A549 (cell line): ENCODE measurements around the gene KANSL1. TPM values are rescaled to one million over a fixed set of nuclear protein-coding genes. Genes with fewer than 3 reads are reported as not detected.

Experiments used
- ATAC-seq, 2 experiments: fragments of 200-7000 bp in 1 of 2; fragments of >200 bp in 1 of 2; cut with Nextera tagmentation in 1 of 2; cut with Tn5 transposase in 1 of 2; 3 replicates each; pipeline versions ENCODE4 v1.8.0 to v1.9.1; 2018 to 2020; ENCODE audit warnings: mild to moderate bottlenecking in 1 of 2, moderate library complexity in 1 of 2
- CTCF ChIA-PET: fragments of 300-600 bp; sonication (Branson Sonifier 250); formaldehyde crosslinking; extraction: SDS; loops from one replicate; lab custom pipeline; 2021; ENCODE audit warnings: antibody characterized with exemption, inconsistent platforms; lab: Yijun Ruan, JAX
- POLR2A ChIA-PET: fragments of 350-600 bp; formaldehyde crosslinking; extraction: SDS; loops from one replicate; lab custom pipeline; 2021; ENCODE audit warnings: antibody characterized with exemption, inconsistent platforms; lab: Yijun Ruan, JAX
- DNase-seq, 2 experiments: peaks; one replicate each; pipeline versions ENCODE4 v3.0.0 to v3.0.0-alpha.2; 2011 to 2016; ENCODE audit warnings: low read depth in 1 of 2, low spot score in 1 of 2
- FAIRE-seq: peaks from 2 replicates; lab custom pipeline; 2011; peaks lifted over from hg19 to GRCh38; lab: Jason Lieb, UNC
- H3K27ac ChIP-seq, 2 experiments: fragments of >200 bp; sonication (Bioruptor Twin); formaldehyde crosslinking; 3 replicates each; pipeline ENCODE4 v1.5.1; 2016 to 2017
- H3K4me1 ChIP-seq: fragments of >200 bp; sonication (Bioruptor Twin); formaldehyde crosslinking; 3 replicates; pipeline ENCODE4 v1.6.1; 2016
- H3K4me2 ChIP-seq: fragments of >200 bp; sonication (Bioruptor Twin); formaldehyde crosslinking; 3 replicates; pipeline ENCODE4 v1.6.1; 2016
- H3K4me3 ChIP-seq: fragments of >200 bp; sonication (Bioruptor Twin); formaldehyde crosslinking; 3 replicates; pipeline ENCODE4 v1.5.1; 2016
- H3K9me3 ChIP-seq: fragments of >200 bp; sonication (Bioruptor Twin); formaldehyde crosslinking; 3 replicates; pipeline ENCODE4 v1.6.1; 2016
- BHLHE40 ChIP-seq: IDR thresholded peaks from 2 replicates; pipeline ENCODE4 v1.6.1; 2012; ENCODE audit warnings: low read depth, low read length, inconsistent platforms
- CBX2 ChIP-seq: fragments of 200-600 bp; sonication (generic); IDR thresholded peaks from 2 replicates; pipeline ENCODE4 v1.6.1; 2016; ENCODE audit warnings: low read depth, mild to moderate bottlenecking, borderline replicate concordance
- CHD4 ChIP-seq: fragments of 200-600 bp; sonication (generic); IDR thresholded peaks from 2 replicates; pipeline ENCODE4 v1.6.1; 2016; ENCODE audit warnings: antibody characterized with exemption, mild to moderate bottlenecking, borderline replicate concordance
- EHF ChIP-seq: fragments of 250-450 bp; sonication (Bioruptor Pico); IDR thresholded peaks from 2 replicates; pipeline ENCODE4 v1.5.0; 2020; ENCODE audit warnings: mild to moderate bottlenecking
- ESRRA ChIP-seq: fragments of 150-350 bp; IDR thresholded peaks from 2 replicates; pipeline ENCODE4 v1.6.1; 2014; ENCODE audit warnings: mild to moderate bottlenecking, low read length, borderline replicate concordance
- FOXS1 ChIP-seq: fragments of 250-450 bp; sonication (Bioruptor Pico); IDR thresholded peaks from 2 replicates; pipeline ENCODE4 v1.5.0; 2020; ENCODE audit warnings: mild to moderate bottlenecking, moderate library complexity
- GATA3 ChIP-seq: IDR thresholded peaks from 2 replicates; pipeline ENCODE4 v1.6.1; 2012; ENCODE audit warnings: borderline replicate concordance
- HDAC2 ChIP-seq: fragments of 200-600 bp; sonication (generic); IDR thresholded peaks from 2 replicates; pipeline ENCODE4 v1.6.1; 2016
- HOXA7 ChIP-seq: fragments of 250-450 bp; sonication (Bioruptor Pico); IDR thresholded peaks from 2 replicates; pipeline ENCODE4 v1.5.0; 2020; ENCODE audit warnings: mild to moderate bottlenecking, moderate library complexity
- HOXB13 ChIP-seq: fragments of 250-450 bp; sonication (Bioruptor Pico); IDR thresholded peaks from 2 replicates; pipeline ENCODE4 v1.5.0; 2020; ENCODE audit warnings: low read depth, mild to moderate bottlenecking, moderate library complexity
- HOXB5 ChIP-seq: fragments of 250-450 bp; sonication (Bioruptor Pico); IDR thresholded peaks from 2 replicates; pipeline ENCODE4 v1.5.0; 2020; ENCODE audit warnings: mild to moderate bottlenecking, moderate library complexity
- KDM5A ChIP-seq: fragments of 200-600 bp; sonication (generic); IDR thresholded peaks from 2 replicates; pipeline ENCODE4 v1.6.1; 2016; ENCODE audit warnings: antibody characterized with exemption, mild to moderate bottlenecking
- MAFK ChIP-seq: fragments of 450-650 bp; IDR thresholded peaks from 2 replicates; pipeline ENCODE4 v1.6.1; 2014; ENCODE audit not compliant: partially characterized antibody
- MYC ChIP-seq: IDR thresholded peaks from 2 replicates; pipeline ENCODE4 v1.6.1; 2012; ENCODE audit warnings: mild to moderate bottlenecking, inconsistent platforms, low read length, improper control_type of control experiment, borderline replicate concordance
- NPAS2 ChIP-seq: fragments of 250-450 bp; sonication (Bioruptor Pico); IDR thresholded peaks from 2 replicates; pipeline ENCODE4 v1.8.0; 2022; ENCODE audit warnings: mild to moderate bottlenecking, moderate library complexity, borderline replicate concordance
- POLR2A ChIP-seq: IDR thresholded peaks from 2 replicates; pipeline ENCODE4 v1.6.1; 2012; ENCODE audit warnings: mild to moderate bottlenecking, low read length
- RFX5 ChIP-seq: fragments of 450-650 bp; IDR thresholded peaks from 2 replicates; pipeline ENCODE4 v1.7.1; 2014; ENCODE audit warnings: antibody characterized with exemption, mild to moderate bottlenecking, moderate library complexity
- SMC3 ChIP-seq: fragments of >200 bp; sonication (Bioruptor Twin); formaldehyde crosslinking; IDR thresholded peaks from 3 replicates; pipeline ENCODE4 v1.6.1; 2018; ENCODE audit warnings: inconsistent platforms
- SREBF2 ChIP-seq: fragments of 450-650 bp; IDR thresholded peaks from 2 replicates; pipeline ENCODE4 v1.6.1; 2014; ENCODE audit warnings: mild to moderate bottlenecking, moderate library complexity
- ZNF302 ChIP-seq: fragments of 250-450 bp; sonication (Bioruptor Pico); IDR thresholded peaks from 2 replicates; pipeline ENCODE4 v1.9.0; 2021; ENCODE audit warnings: inconsistent platforms, mild to moderate bottlenecking, moderate library complexity
- ZSCAN20 ChIP-seq: fragments of 250-450 bp; sonication (Bioruptor Pico); IDR thresholded peaks from 2 replicates; pipeline ENCODE4 v1.8.0; 2022; ENCODE audit warnings: mild to moderate bottlenecking, moderate library complexity
- WGBS: methylation state at CpG from one replicate; pipeline ENCODE4 v1.1.6; 2017; ENCODE audit errors: missing lambda C conversion rate; 5-methylcytosine and 5-hydroxymethylcytosine counted together
- polyA plus RNA-seq, 4 experiments: library from polyadenylated mRNA; depleted of rRNA in 3 of 4; stranded (reverse); fragments of >200 nt; fragmentation: RNase III in 1 of 4; extraction: RNeasy Plus Mini Kit Qiagen cat#74134 plus additional on column Dnase treatment in 1 of 4; gene quantifications; 2 replicates in 3 of 4; 3 replicates in 1 of 4; pipeline ENCODE4 v1.2.3, GENCODE V29; 2011 to 2017
- TF ChIP-seq, protein P1 (sequence below): IDR thresholded peaks from 2 replicates; pipeline ENCODE4 v1.6.1; 2012
- TF ChIP-seq, protein P2 (sequence below): fragments of >200 bp; sonication (Bioruptor Twin); formaldehyde crosslinking; IDR thresholded peaks from 3 replicates; pipeline ENCODE4 v1.6.1; 2016
- TF ChIP-seq, protein P3 (sequence below): fragments of 250-450 bp; sonication (Bioruptor Pico); IDR thresholded peaks from 2 replicates; pipeline ENCODE4 v1.5.0; 2020; ENCODE audit warnings: low read depth, mild to moderate bottlenecking, moderate library complexity
- TF ChIP-seq, protein P4 (sequence below): fragments of 200-600 bp; sonication (generic); IDR thresholded peaks from 2 replicates; pipeline ENCODE4 v1.6.1; 2016; ENCODE audit warnings: antibody characterized with exemption, mild to moderate bottlenecking, moderate library complexity
- TF ChIP-seq, protein P5 (sequence below): fragments of >200 bp; sonication (Bioruptor Twin); formaldehyde crosslinking; IDR thresholded peaks from 2 replicates; pipeline ENCODE4 v1.6.1; 2016

KANSL1 gene
- polyA plus RNA-seq, 2 of the 4 experiments (the other 2 are of a cell fraction): 22.6 to 27.9 TPM

DNA sequence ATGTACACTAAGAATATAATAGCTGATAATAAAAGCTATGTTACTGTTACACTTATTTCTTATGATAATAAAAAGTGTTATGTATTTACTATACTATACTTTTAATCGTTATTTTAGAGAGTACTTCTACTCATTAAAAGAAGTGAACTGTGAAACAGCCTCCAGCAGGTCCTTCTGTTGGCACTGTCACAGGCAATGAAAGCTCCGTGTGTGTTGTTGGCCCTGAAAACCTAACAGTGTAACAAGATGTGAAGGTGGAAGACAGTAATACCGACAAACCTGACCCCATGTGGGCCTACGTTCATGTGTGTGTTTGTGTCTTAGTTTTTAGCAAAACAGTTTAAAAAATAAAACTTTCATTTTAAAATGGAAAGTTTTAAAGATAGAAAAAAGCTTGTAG is 102.4 kb downstream of the KANSL1 start:
- FAIRE-seq: peak; percentile 70
- no peaks in the 10 kb centered on the region for H3K9me3 ChIP-seq
- H3K4me2 ChIP-seq: no peak overlapping the region
- WGBS: 87% methylated on average over 4 of the region's 4 CpGs
- DNase-seq: no peak
- ChIA-PET CTCF (interaction anchor here (0.9 to 2.4 kb wide), 14 partner anchors 9 to 122 kb away, joined by 3 to 27 read pairs (median 4); partner anchors contain the start of gene KANSL1), POLR2A (no interaction called here)
- no peak overlapping the region for H3K4me3 ChIP-seq
- no peak for ATAC-seq
- no peak overlapping the region for H3K27ac ChIP-seq
- TF ChIP-seq HOXA7 (CRISPR knock-in tag): no peak
- TF ChIP-seq RFX5: no peak
- TF ChIP-seq MYC: no peak
- TF ChIP-seq, protein P1, sequence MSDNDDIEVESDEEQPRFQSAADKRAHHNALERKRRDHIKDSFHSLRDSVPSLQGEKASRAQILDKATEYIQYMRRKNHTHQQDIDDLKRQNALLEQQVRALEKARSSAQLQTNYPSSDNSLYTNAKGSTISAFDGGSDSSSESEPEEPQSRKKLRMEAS: no peak
- no peak for TF ChIP-seq MAFK
- no peak for TF ChIP-seq BHLHE40
- no peak for TF ChIP-seq ZSCAN20 (CRISPR knock-in tag)
- no peak for TF ChIP-seq EHF
- no peak for TF ChIP-seq CHD4
- peaks cover 12% of the 10 kb centered on the region; the same call in 2 of the 3 replicates for H3K4me1 ChIP-seq

DNA sequence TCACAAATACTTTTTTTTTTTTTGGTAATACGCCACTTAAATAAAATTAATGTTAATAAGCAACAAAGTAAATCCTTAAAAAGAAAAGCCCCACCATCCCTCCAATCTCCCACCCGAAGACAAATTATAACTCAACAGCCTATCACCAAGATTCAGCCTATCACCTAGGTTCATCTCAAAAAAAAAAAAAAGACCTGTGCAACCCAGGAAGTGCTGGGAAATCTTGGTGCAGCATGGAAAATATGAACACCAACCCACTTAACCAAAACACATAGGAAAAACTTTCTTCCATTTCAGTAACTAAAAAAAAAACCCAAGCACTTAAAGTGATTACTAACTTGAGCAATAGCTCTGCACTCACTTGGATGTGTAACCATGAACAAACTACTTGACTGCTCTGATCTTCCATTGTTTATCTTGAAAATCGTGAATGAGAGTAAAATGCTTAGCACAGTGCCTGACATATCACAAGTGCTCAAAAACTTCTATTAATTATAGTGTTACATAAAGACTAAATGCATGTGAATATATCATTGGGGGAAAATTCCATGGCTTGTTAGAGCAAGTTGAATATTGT is 103.8 kb downstream of the KANSL1 start:
- ChIA-PET POLR2A (no interaction called here), CTCF (interaction anchor here (1.0 to 2.1 kb wide), 9 partner anchors 9 to 110 kb away, joined by 3 to 27 read pairs (median 4); partner anchors contain the start of gene KANSL1)
- DNase-seq (no peak), FAIRE-seq (no peak), ATAC-seq (no peak)
- Histone ChIP-seq H3K4me2 (no peak overlapping the region), H3K4me1 (peaks cover 10% of the 10 kb centered on the region; the same call in 2 of the 3 replicates), H3K27ac (no peak overlapping the region), H3K9me3 (no peaks in the 10 kb centered on the region), H3K4me3 (no peak overlapping the region)
- 83% methylated on average over 3 of the region's 3 CpGs for WGBS
- TF ChIP-seq, protein P2, sequence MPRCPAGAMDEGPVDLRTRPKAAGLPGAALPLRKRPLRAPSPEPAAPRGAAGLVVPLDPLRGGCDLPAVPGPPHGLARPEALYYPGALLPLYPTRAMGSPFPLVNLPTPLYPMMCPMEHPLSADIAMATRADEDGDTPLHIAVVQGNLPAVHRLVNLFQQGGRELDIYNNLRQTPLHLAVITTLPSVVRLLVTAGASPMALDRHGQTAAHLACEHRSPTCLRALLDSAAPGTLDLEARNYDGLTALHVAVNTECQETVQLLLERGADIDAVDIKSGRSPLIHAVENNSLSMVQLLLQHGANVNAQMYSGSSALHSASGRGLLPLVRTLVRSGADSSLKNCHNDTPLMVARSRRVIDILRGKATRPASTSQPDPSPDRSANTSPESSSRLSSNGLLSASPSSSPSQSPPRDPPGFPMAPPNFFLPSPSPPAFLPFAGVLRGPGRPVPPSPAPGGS: no peak
- TF ChIP-seq ZNF302 (CRISPR knock-in tag): peak; percentile 10; the same call in 1 of the 2 replicates

DNA sequence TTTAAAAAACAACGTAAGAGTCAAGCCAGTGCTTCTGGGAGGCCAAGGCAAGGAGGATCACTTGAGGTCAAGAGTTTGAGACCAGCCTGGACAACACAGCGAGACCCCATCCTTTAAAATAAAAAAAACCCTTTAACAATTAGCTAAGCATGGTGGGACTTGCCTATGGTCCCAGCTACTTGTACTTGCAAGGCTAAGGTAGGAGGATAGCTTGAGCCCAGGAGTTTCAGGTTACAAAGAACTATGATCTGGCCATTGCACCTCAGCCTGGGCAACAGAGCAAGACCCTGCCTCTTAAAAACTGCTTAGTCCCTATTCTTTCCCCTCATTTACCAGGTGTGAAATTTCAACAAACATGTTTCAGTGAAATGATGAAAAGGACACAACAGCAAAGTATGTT is 104.6 kb downstream of the KANSL1 start:
- POLR2A ChIA-PET: no interaction called here
- ATAC-seq: no peak
- CTCF ChIA-PET: interaction anchor here (0.7 to 2.1 kb wide), 11 partner anchors 10 to 124 kb away, joined by 3 to 6 read pairs (median 4); no protein-coding TSS in a partner anchor
- TF ChIP-seq POLR2A (no peak), BHLHE40 (no peak), GATA3 (no peak), SMC3 (no peak), NPAS2 (CRISPR knock-in tag) (no peak), ESRRA (no peak), HOXB13 (CRISPR knock-in tag) (no peak), FOXS1 (CRISPR knock-in tag) (no peak), HDAC2 (no peak), SREBF2 (no peak), ZSCAN20 (CRISPR knock-in tag) (no peak), KDM5A (no peak), CBX2 (no peak), HOXB5 (no peak)
- TF ChIP-seq, protein P3, sequence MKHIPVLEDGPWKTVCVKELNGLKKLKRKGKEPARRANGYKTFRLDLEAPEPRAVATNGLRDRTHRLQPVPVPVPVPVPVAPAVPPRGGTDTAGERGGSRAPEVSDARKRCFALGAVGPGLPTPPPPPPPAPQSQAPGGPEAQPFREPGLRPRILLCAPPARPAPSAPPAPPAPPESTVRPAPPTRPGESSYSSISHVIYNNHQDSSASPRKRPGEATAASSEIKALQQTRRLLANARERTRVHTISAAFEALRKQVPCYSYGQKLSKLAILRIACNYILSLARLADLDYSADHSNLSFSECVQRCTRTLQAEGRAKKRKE (CRISPR knock-in tag): no peak
- TF ChIP-seq, protein P4, sequence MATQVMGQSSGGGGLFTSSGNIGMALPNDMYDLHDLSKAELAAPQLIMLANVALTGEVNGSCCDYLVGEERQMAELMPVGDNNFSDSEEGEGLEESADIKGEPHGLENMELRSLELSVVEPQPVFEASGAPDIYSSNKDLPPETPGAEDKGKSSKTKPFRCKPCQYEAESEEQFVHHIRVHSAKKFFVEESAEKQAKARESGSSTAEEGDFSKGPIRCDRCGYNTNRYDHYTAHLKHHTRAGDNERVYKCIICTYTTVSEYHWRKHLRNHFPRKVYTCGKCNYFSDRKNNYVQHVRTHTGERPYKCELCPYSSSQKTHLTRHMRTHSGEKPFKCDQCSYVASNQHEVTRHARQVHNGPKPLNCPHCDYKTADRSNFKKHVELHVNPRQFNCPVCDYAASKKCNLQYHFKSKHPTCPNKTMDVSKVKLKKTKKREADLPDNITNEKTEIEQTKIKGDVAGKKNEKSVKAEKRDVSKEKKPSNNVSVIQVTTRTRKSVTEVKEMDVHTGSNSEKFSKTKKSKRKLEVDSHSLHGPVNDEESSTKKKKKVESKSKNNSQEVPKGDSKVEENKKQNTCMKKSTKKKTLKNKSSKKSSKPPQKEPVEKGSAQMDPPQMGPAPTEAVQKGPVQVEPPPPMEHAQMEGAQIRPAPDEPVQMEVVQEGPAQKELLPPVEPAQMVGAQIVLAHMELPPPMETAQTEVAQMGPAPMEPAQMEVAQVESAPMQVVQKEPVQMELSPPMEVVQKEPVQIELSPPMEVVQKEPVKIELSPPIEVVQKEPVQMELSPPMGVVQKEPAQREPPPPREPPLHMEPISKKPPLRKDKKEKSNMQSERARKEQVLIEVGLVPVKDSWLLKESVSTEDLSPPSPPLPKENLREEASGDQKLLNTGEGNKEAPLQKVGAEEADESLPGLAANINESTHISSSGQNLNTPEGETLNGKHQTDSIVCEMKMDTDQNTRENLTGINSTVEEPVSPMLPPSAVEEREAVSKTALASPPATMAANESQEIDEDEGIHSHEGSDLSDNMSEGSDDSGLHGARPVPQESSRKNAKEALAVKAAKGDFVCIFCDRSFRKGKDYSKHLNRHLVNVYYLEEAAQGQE: no peak
- TF ChIP-seq, protein P2: no peak
- TF ChIP-seq, protein P5, sequence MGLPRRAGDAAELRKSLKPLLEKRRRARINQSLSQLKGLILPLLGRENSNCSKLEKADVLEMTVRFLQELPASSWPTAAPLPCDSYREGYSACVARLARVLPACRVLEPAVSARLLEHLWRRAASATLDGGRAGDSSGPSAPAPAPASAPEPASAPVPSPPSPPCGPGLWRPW: no peak
- TF ChIP-seq, all 56 proteins: peak for 0
- DNase-seq: no peak
- 92% methylated on average over 2 of the region's 2 CpGs for WGBS
- no peak overlapping the region for H3K4me3 ChIP-seq
- H3K4me2 ChIP-seq: no peak overlapping the region
- no peak for FAIRE-seq
- no peak overlapping the region for H3K27ac ChIP-seq
- H3K4me1 ChIP-seq: peaks cover 7% of the 10 kb centered on the region; the same call in 2 of the 3 replicates
- H3K9me3 ChIP-seq: no peaks in the 10 kb centered on the region
